Left ventricle myocardium inferior (tissue), 1 donor: ENCODE results near the gene LIMK1. TPM values are rescaled to one million over a fixed set of nuclear protein-coding genes. Genes with fewer than 3 reads are reported as not detected.
A peak's percentile ranks its signal among the peaks of the same experiment; 100 is the strongest.

ENCODE experiments used
- DNase-seq: peaks from one replicate; pipeline ENCODE4 v3.0.0-alpha.2; 2020
- H3K27ac ChIP-seq: fragments of 200-600 bp; replicated peaks from 2 replicates; pipeline ENCODE4 v1.8.0; 2021
- H3K27me3 ChIP-seq: fragments of 200-600 bp; 2 replicates; pipeline ENCODE4 v1.8.0; 2021; ENCODE audit warnings: low read depth
- H3K36me3 ChIP-seq: fragments of 200-600 bp; 2 replicates; pipeline ENCODE4 v1.8.0; 2021
- H3K4me1 ChIP-seq: fragments of 200-600 bp; 2 replicates; pipeline ENCODE4 v1.8.0; 2021
- H3K4me3 ChIP-seq: fragments of 200-600 bp; 2 replicates; pipeline ENCODE4 v1.8.0; 2021; ENCODE audit warnings: mild to moderate bottlenecking, moderate library complexity
- H3K9me3 ChIP-seq: fragments of 200-600 bp; replicated peaks from 2 replicates; pipeline ENCODE4 v1.8.0; 2021
- CTCF ChIP-seq: fragments of 200-600 bp; IDR thresholded peaks from 2 replicates; pipeline ENCODE4 v1.8.0; 2021; ENCODE audit warnings: antibody characterized with exemption, mild to moderate bottlenecking, borderline replicate concordance
- intact Hi-C: fragments of 100-400 bp; cut with micrococcal nuclease; formaldehyde crosslinking; loops from one replicate; pipeline ENCODE4 v1.11.0; 2022
- total RNA-seq: library from RNA; stranded (reverse); fragmentation: NEBNext Ultra II Directional; extraction: Animal tissue kit (Norgen Biotek cat#: 25700); gene quantifications from one replicate; pipeline ENCODE4 v1.2.1, GENCODE V29; 2021
- donor health status: DM: no; HTN: yes; CAD: no; lungs with severe emphysema.

LIMK1 gene
- total RNA-seq, 1 donor from 2014 or later, result 10.1 TPM

- DNase-seq, result no peak
- no peaks in the 10 kb centered on the region for H3K9me3 ChIP-seq
- intact Hi-C loops, result no loop called here
- peak overlapping the region; percentile 60 for H3K4me3 ChIP-seq
- peaks cover 19% of the 10 kb centered on the region for H3K36me3 ChIP-seq
- peaks cover 35% of the 10 kb centered on the region for H3K4me1 ChIP-seq
- H3K27ac ChIP-seq, result peak overlapping the region; percentile 85
- TF ChIP-seq CTCF, result no peak
- no peaks in the 10 kb centered on the region for H3K27me3 ChIP-seq
These were observed 10.1 kb downstream of the LIMK1 start for GRCh38 chr7:74093671-74094223.

- Histone ChIP-seq H3K36me3 (peaks cover 25% of the 10 kb centered on the region), H3K4me1 (peaks cover 35% of the 10 kb centered on the region), H3K27me3 (no peaks in the 10 kb centered on the region), H3K27ac (peak overlapping the region; percentile 85), H3K9me3 (no peaks in the 10 kb centered on the region), H3K4me3 (peak overlapping the region; percentile 60)
- DNase-seq, result peak; percentile 68
- intact Hi-C loops, result no loop called here
- no peak for TF ChIP-seq CTCF
These were observed 10.9 kb downstream of the LIMK1 start for GRCh38 chr7:74094224-74095101.

- no peak for DNase-seq
- TF ChIP-seq CTCF, result no peak
- intact Hi-C loops, result no loop called here
- peak overlapping the region; percentile 60 for H3K4me3 ChIP-seq
- peaks cover 35% of the 10 kb centered on the region for H3K4me1 ChIP-seq
- H3K36me3 ChIP-seq, result peaks cover 32% of the 10 kb centered on the region
- H3K27ac ChIP-seq, result peak overlapping the region; percentile 85
- H3K9me3 ChIP-seq, result no peaks in the 10 kb centered on the region
- H3K27me3 ChIP-seq, result no peaks in the 10 kb centered on the region
These were observed 11.5 kb downstream of the LIMK1 start for GRCh38 chr7:74095135-74095534.

- TF ChIP-seq CTCF, result no peak
- H3K4me3 ChIP-seq, result no peak overlapping the region
- no peaks in the 10 kb centered on the region for H3K27me3 ChIP-seq
- no peak overlapping the region for H3K27ac ChIP-seq
- intact Hi-C loops, result no loop called here
- DNase-seq, result no peak
- H3K4me1 ChIP-seq, result peaks cover 24% of the 10 kb centered on the region
- H3K36me3 ChIP-seq, result peaks cover 56% of the 10 kb centered on the region
- H3K9me3 ChIP-seq, result no peaks in the 10 kb centered on the region
These were observed 14.5 kb downstream of the LIMK1 start for GRCh38 chr7:74097937-74098614.

GRCh38 chr7:74099031-74099430 is 15.4 kb downstream of the LIMK1 start:
- no peak overlapping the region for H3K4me3 ChIP-seq
- intact Hi-C loops, result no loop called here
- no peak for TF ChIP-seq CTCF
- H3K27ac ChIP-seq, result no peak overlapping the region
- peaks cover 14% of the 10 kb centered on the region for H3K4me1 ChIP-seq
- no peaks in the 10 kb centered on the region for H3K9me3 ChIP-seq
- DNase-seq, result no peak
- H3K27me3 ChIP-seq, result no peaks in the 10 kb centered on the region
- H3K36me3 ChIP-seq, result peaks cover 63% of the 10 kb centered on the region
